ENCODE data around the gene LTF.
"Not testable (repeated sequence)": the region's sequence is repeated elsewhere in the genome, so short reads cannot be mapped to it uniquely, and the experiment has no call there.

The LTF gene

GRCh38 chr3:46399557-46399956 is 65.1 kb downstream of the LTF start:
- intact Hi-C loops (cut with DNase I): no loop called here
- no peak for DNase-seq

DNA sequence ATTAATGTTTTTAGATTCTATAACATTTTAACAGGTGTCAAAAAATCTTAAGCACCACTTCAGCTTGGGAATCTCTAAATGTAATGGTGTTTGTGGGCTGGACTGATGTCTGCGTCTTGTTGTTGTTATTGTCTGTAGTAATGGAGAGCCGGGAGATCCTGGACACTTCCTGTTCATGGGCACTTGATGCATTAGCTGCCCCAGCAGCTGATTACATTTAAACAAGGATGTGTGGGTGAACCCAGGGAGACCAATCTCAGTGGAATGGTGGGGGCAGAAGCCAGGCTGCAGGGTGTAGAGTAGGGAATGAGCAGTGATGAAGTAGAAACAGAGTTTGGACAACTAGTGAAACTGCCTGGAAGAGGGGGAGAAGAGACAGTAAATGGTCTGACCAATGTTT is 65.6 kb downstream of the LTF start:
- intact Hi-C loops (cut with DNase I): no loop called here

DNA sequence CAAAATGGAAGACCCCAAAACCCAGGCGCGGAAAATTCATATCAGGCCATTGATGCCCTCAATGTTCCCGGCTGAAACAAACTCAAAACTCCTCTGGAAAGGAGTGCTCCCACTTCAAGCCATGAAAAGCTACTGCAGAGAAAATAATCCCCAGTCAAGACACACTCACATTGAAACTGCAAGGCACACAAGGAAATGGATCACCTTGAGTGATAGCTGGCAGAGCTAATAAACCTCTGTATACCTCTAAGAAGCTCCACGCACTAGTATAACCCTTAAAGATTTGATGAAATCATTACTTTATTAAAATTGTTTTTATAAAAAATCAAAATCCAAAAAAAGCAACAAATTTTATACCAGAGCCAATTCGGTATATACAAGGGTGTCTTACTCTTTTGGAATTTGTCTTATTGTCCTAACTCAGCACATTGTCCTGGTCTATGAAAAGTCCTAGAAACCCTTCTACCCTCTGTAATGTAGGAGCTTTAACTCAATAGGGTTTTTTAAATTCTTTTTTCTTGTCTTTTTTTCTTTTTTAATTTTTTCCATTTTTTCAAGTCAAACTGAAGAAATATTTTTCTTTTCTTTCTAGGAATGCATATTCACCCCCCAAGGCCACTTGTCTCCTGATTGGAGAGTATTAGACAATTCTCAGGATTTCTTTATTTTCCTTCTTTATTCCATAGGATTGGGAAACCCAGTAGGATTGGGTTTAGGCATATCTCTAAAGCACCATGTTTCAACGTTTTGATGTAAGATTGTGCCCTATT is 66.3 kb downstream of the LTF start:
- intact Hi-C loops (cut with DNase I): no loop called here

More for the DNA sequence above, 65.6 kb downstream of the LTF start:
- DNase-seq: no peak

DNA sequence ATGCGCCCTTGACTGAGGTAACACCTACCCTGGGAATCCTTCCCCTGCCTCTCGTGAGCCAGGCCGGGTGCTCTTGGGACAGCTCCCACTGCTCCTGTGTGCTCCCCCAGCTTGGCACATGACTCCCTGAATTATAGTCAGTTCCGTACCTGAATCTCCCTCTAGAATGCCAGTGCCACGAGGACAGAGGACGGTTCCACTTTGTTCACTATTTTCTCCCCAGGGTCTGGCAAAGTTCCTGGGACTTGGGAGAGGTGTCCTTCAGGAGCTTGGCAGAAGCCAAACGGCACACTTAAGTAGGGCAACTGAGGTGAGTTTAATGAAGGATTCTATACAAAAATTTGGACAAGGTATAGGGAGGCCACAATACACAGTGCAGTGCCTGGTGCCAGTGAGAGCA is 67.6 kb downstream of the LTF start:
- DNase-seq: no peak
- intact Hi-C loops (cut with DNase I): no loop called here

More for the DNA sequence above, 66.3 kb downstream of the LTF start:
- no peak for DNase-seq

- DNase-seq: no peak
- intact Hi-C loops (cut with DNase I): no loop called here
Observed at GRCh38 chr3:46395766-46396530, 68.8 kb downstream of the LTF start.

DNA sequence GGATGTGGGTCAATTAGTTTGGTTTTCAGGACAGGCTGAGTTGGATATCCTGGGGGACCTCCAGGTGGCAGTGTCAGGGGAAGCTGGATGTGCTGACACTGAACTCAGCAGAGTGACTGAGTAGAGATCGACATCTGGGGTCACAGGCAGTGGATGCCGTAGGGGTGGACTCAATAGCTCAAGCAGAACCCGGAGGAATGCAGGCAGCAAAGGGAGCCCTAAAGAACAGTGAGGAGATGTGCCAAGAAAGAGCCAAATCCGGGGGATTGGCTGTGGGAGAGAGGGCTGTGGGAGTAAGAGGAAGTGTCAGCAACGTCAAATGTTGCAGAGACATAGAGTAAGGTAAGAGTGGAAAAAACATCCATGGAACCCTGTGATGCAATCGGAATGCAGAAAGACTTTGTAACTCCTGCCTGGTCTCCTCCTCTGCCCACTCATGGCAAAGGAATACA is 69.5 kb downstream of the LTF start:
- no peak for DNase-seq
- intact Hi-C loops (cut with DNase I): no loop called here

- DNase-seq: no peak
- intact Hi-C loops (cut with DNase I): no loop called here
Observed at GRCh38 chr3:46393554-46394434, 70.9 kb downstream of the LTF start.

- no peak for DNase-seq
- intact Hi-C loops (cut with DNase I): no loop called here
Observed at GRCh38 chr3:46393011-46393410, 71.7 kb downstream of the LTF start.

DNA sequence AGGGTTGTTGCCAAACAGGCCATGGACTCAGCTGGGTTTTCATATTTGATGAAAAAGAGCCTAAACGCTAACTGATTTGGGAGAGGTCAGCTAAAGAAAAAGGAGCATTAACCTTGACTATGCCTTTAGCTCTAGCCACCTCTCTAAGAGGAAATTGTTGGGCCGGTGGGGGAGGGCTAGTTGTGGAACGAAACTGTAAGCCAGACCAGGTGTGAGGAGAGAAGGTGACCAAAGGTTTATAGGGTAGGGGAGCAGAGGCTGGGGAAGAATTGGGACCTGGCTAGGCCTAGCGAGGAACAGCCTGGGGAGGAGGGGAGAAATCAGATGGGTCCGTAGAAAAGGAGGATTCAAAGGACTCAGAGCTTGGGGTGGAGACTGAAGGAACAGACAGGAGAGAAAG is 73.2 kb downstream of the LTF start:
- DNase-seq; intact Hi-C loops (cut with DNase I): not testable (repeated sequence)

DNA sequence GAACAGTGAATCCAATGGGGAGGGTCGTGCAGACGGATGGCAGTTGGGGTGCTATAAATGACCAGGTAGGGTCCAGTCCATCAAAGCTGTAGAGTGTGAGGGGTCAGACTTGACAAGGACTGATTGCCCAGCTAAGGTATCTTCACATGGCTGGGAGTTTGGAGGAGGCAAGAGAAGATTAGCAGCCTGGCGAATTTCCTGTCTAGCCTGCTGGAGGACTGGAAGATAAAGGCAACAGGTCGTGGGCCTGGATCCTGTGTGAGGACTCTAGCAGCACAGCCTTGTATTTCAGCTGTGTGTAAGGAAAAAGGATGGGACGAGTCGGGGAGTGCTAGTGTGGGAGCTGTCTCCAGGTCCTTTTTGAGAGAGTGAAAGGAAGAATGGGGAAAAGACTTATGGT is 75.4 kb downstream of the LTF start:
- DNase-seq: no peak
- intact Hi-C loops (cut with DNase I): no loop called here

DNA sequence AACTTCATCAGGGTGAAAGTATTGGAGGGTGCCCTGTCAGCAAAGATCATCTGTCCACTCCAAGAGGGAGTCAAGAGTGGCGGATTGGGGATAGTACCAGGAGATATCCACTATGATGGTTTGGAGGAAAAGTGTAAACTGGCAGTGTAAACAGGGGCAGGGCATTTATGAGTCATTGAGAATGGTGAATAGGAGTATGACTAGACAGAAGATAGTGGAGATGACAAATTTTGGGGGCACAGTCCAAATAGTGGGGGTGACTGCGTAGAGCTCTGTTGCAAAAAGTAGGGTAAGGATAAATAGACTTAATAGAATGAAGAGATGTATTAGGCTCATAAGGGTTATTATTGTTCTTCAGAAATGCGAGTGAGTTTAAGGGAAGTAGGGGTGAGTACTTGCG is 75.9 kb downstream of the LTF start:
- intact Hi-C loops (cut with DNase I): not testable (repeated sequence)

GRCh38 chr3:46386205-46386604 is 78.5 kb downstream of the LTF start:
- DNase-seq: no peak
- intact Hi-C loops (cut with DNase I): no loop called here

More for the DNA sequence above, 75.9 kb downstream of the LTF start:
- DNase-seq: not testable (repeated sequence)
